ENCODE data around the gene TLR8. TPM values are rescaled to one million over a fixed set of nuclear protein-coding genes. Genes with fewer than 3 reads are reported as not detected.

Gene TLR8
- polyA plus RNA-seq, 1 of the 3 experiments (the other 2 are of a cell fraction) = not detected

DNA sequence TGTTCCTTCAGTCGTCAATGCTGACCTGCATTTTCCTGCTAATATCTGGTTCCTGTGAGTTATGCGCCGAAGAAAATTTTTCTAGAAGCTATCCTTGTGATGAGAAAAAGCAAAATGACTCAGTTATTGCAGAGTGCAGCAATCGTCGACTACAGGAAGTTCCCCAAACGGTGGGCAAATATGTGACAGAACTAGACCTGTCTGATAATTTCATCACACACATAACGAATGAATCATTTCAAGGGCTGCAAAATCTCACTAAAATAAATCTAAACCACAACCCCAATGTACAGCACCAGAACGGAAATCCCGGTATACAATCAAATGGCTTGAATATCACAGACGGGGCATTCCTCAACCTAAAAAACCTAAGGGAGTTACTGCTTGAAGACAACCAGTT, 12.6 kb downstream of the TLR8 start:
- no peak for DNase-seq
- Histone ChIP-seq H3K79me2 (ENCODE audit: insufficient read depth) (no peaks in the 10 kb centered on the region), H3K9me2 (no peaks in the 10 kb centered on the region), H3K4me1 (ENCODE audit: control insufficient read depth in 1 of 2, insufficient read depth in 2 of 2, low read depth in 1 of 2, low read length in 1 of 2) (no peaks in the 10 kb centered on the region), H3K27me3 (ENCODE audit: insufficient read depth) (peaks cover 41% of the 10 kb centered on the region; the same call in 1 of the 2 replicates), H3K4me2 (no peak overlapping the region), H2AFZ (ENCODE audit: low read depth) (no peak overlapping the region), H3K4me3 (ENCODE audit: low read depth in 2 of 2, low read length in 1 of 2) (no peak overlapping the region), H4K20me1 (ENCODE audit: insufficient read depth) (no peaks in the 10 kb centered on the region), H3K9me3 (no peaks in the 10 kb centered on the region), H3K36me3 (replicated peaks in 1 of 2; ENCODE audit: control insufficient read depth in 1 of 2, insufficient read depth in 2 of 2, low read length in 1 of 2) (no peaks in the 10 kb centered on the region), H3K27ac (ENCODE audit: low read depth in 2 of 2, low read length in 1 of 2) (no peak overlapping the region), H3K9ac (no peak overlapping the region), H3F3A (replicated peaks; ENCODE audit: insufficient read depth) (no peaks in the 10 kb centered on the region)
- CTCF ChIA-PET = no interaction called here
- POLR2A ChIA-PET = no interaction called here
- 34% methylated on average over 10 of the region's 10 CpGs for whole genome bisulfite sequencing (ENCODE audit: low lambda C conversion rate)
- TF ChIP-seq YY1 (IDR thresholded peaks at IDR 0.05; ENCODE audit: low read depth) (no peak), GABPA (IDR thresholded peaks at IDR 0.05; ENCODE audit: low read depth) (no peak), EP300 (IDR thresholded peaks at IDR 0.05; ENCODE audit: borderline replicate concordance in 1 of 2, low read depth in 1 of 2, low read length in 1 of 2) (no peak)
- TF ChIP-seq, protein P1, sequence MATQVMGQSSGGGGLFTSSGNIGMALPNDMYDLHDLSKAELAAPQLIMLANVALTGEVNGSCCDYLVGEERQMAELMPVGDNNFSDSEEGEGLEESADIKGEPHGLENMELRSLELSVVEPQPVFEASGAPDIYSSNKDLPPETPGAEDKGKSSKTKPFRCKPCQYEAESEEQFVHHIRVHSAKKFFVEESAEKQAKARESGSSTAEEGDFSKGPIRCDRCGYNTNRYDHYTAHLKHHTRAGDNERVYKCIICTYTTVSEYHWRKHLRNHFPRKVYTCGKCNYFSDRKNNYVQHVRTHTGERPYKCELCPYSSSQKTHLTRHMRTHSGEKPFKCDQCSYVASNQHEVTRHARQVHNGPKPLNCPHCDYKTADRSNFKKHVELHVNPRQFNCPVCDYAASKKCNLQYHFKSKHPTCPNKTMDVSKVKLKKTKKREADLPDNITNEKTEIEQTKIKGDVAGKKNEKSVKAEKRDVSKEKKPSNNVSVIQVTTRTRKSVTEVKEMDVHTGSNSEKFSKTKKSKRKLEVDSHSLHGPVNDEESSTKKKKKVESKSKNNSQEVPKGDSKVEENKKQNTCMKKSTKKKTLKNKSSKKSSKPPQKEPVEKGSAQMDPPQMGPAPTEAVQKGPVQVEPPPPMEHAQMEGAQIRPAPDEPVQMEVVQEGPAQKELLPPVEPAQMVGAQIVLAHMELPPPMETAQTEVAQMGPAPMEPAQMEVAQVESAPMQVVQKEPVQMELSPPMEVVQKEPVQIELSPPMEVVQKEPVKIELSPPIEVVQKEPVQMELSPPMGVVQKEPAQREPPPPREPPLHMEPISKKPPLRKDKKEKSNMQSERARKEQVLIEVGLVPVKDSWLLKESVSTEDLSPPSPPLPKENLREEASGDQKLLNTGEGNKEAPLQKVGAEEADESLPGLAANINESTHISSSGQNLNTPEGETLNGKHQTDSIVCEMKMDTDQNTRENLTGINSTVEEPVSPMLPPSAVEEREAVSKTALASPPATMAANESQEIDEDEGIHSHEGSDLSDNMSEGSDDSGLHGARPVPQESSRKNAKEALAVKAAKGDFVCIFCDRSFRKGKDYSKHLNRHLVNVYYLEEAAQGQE (IDR thresholded peaks at IDR 0.05; ENCODE audit: low read depth, low read length) = no peak

DNA sequence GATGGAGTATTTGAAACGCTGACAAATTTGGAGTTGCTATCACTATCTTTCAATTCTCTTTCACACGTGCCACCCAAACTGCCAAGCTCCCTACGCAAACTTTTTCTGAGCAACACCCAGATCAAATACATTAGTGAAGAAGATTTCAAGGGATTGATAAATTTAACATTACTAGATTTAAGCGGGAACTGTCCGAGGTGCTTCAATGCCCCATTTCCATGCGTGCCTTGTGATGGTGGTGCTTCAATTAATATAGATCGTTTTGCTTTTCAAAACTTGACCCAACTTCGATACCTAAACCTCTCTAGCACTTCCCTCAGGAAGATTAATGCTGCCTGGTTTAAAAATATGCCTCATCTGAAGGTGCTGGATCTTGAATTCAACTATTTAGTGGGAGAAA, 13.2 kb downstream of the TLR8 start:
- H3K9ac ChIP-seq = no peak overlapping the region
- no peak for DNase-seq
- CTCF ChIA-PET = interaction anchor here (1.2 kb wide), 1 partner anchor 27 kb away, joined by 3 read pairs; no protein-coding TSS in a partner anchor
- H3K27me3 ChIP-seq (ENCODE audit: insufficient read depth) = peaks cover 41% of the 10 kb centered on the region; the same call in 1 of the 2 replicates
- H3K27ac ChIP-seq (ENCODE audit: low read depth in 2 of 2, low read length in 1 of 2) = no peak overlapping the region
- 46% methylated on average over 8 of the region's 8 CpGs for WGBS (ENCODE audit: low lambda C conversion rate)
- TF ChIP-seq RFX5 (IDR thresholded peaks at IDR 0.05; ENCODE audit: low read length) = no peak
- no peak for TF ChIP-seq RXRA (IDR thresholded peaks at IDR 0.05; ENCODE audit: borderline replicate concordance, low read depth)
- TF ChIP-seq, protein P2, sequence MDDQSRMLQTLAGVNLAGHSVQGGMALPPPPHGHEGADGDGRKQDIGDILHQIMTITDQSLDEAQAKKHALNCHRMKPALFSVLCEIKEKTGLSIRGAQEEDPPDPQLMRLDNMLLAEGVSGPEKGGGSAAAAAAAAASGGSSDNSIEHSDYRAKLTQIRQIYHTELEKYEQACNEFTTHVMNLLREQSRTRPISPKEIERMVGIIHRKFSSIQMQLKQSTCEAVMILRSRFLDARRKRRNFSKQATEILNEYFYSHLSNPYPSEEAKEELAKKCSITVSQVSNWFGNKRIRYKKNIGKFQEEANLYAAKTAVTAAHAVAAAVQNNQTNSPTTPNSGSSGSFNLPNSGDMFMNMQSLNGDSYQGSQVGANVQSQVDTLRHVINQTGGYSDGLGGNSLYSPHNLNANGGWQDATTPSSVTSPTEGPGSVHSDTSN (IDR thresholded peaks at IDR 0.05) = no peak
- TF ChIP-seq, protein P1 (IDR thresholded peaks at IDR 0.05; ENCODE audit: low read depth, low read length) = peak; percentile 90
- TF ChIP-seq, protein P3, sequence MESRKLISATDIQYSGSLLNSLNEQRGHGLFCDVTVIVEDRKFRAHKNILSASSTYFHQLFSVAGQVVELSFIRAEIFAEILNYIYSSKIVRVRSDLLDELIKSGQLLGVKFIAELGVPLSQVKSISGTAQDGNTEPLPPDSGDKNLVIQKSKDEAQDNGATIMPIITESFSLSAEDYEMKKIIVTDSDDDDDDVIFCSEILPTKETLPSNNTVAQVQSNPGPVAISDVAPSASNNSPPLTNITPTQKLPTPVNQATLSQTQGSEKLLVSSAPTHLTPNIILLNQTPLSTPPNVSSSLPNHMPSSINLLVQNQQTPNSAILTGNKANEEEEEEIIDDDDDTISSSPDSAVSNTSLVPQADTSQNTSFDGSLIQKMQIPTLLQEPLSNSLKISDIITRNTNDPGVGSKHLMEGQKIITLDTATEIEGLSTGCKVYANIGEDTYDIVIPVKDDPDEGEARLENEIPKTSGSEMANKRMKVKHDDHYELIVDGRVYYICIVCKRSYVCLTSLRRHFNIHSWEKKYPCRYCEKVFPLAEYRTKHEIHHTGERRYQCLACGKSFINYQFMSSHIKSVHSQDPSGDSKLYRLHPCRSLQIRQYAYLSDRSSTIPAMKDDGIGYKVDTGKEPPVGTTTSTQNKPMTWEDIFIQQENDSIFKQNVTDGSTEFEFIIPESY (IDR thresholded peaks at IDR 0.05; ENCODE audit: borderline replicate concordance, low read depth) = no peak
- no peak for TF ChIP-seq YY1 (IDR thresholded peaks at IDR 0.05; ENCODE audit: low read depth)
- H2AFZ ChIP-seq (ENCODE audit: low read depth) = no peak overlapping the region
- H3K9me2 ChIP-seq = no peaks in the 10 kb centered on the region
- POLR2A ChIA-PET = no interaction called here
- H3K4me3 ChIP-seq (ENCODE audit: low read depth in 2 of 2, low read length in 1 of 2) = no peak overlapping the region
- no peaks in the 10 kb centered on the region for H4K20me1 ChIP-seq (ENCODE audit: insufficient read depth)
- no peaks in the 10 kb centered on the region for H3K79me2 ChIP-seq (ENCODE audit: insufficient read depth)
- no peaks in the 10 kb centered on the region for H3F3A ChIP-seq (replicated peaks; ENCODE audit: insufficient read depth)
- no peaks in the 10 kb centered on the region for H3K9me3 ChIP-seq
- H3K4me1 ChIP-seq (ENCODE audit: control insufficient read depth in 1 of 2, insufficient read depth in 2 of 2, low read depth in 1 of 2, low read length in 1 of 2) = no peaks in the 10 kb centered on the region
- H3K4me2 ChIP-seq = no peak overlapping the region
- no peaks in the 10 kb centered on the region for H3K36me3 ChIP-seq (replicated peaks in 1 of 2; ENCODE audit: control insufficient read depth in 1 of 2, insufficient read depth in 2 of 2, low read length in 1 of 2)

All from SK-N-SH (cell line).